Keratinocyte (primary cell): ENCODE results near the gene HIGD1C. TPM values are rescaled to one million over a fixed set of nuclear protein-coding genes. Genes with fewer than 3 reads are reported as not detected.

ENCODE experiments used
- DNase-seq: peaks from one replicate; pipeline ENCODE4 v3.0.0-alpha.2; 2011; ENCODE audit warnings: low read depth, missing footprints, low spot score
- FAIRE-seq: peaks from 2 replicates; lab custom pipeline; 2011; peaks lifted over from hg19 to GRCh38; lab: Jason Lieb, UNC
- H2AFZ ChIP-seq: 2 replicates; pipeline ENCODE4 v1.6.0; 2012; ENCODE audit warnings: low read length, control low read depth, inconsistent platforms; ENCODE audit not compliant: control insufficient read depth
- H3K27ac ChIP-seq: 2 replicates; pipeline ENCODE4 v1.5.1; 2011; ENCODE audit warnings: low read length; ENCODE audit not compliant: control insufficient read depth, insufficient read depth
- H3K27me3 ChIP-seq: 3 replicates; pipeline ENCODE4 v1.6.0; 2011; ENCODE audit warnings: low read length; ENCODE audit not compliant: control insufficient read depth, insufficient read depth; ENCODE audit errors: extremely low read depth
- H3K36me3 ChIP-seq, 2 experiments: 2 replicates in 1 of 2; 3 replicates in 1 of 2; pipeline ENCODE4 v1.5.1; 2011; ENCODE audit warnings: low read length in 2 of 2, mild to moderate bottlenecking in 1 of 2; ENCODE audit not compliant: control insufficient read depth in 2 of 2, insufficient read depth in 2 of 2; ENCODE audit errors: extremely low read depth in 1 of 2
- H3K4me1 ChIP-seq: 3 replicates; pipeline ENCODE4 v1.5.1; 2011; ENCODE audit warnings: low read length; ENCODE audit not compliant: control insufficient read depth, insufficient read depth; ENCODE audit errors: extremely low read depth
- H3K4me2 ChIP-seq: 3 replicates; pipeline ENCODE4 v1.6.0; 2011; ENCODE audit warnings: low read depth, low read length; ENCODE audit not compliant: control insufficient read depth, insufficient read depth; ENCODE audit errors: extremely low read depth
- H3K4me3 ChIP-seq, 3 experiments: fragments of 200-600 bp in 1 of 3; sonication (generic) in 1 of 3; 2 replicates in 2 of 3; 3 replicates in 1 of 3; pipeline ENCODE4 v1.5.1; 2011 to 2016; ENCODE audit warnings: low read length in 3 of 3, mild to moderate bottlenecking in 3 of 3, control low read depth in 2 of 3, inconsistent platforms in 1 of 3, low read depth in 1 of 3, mixed read lengths in 1 of 3, mixed run types in 1 of 3, moderate library complexity in 1 of 3; ENCODE audit not compliant: control insufficient read depth in 2 of 3, insufficient read depth in 2 of 3; ENCODE audit errors: extremely low read depth in 1 of 3
- H3K79me2 ChIP-seq: 2 replicates; pipeline ENCODE4 v1.6.0; 2012; ENCODE audit warnings: low read length; ENCODE audit not compliant: control insufficient read depth, insufficient read depth
- H3K9ac ChIP-seq: 3 replicates; pipeline ENCODE4 v1.6.0; 2011; ENCODE audit warnings: low read length; ENCODE audit not compliant: control insufficient read depth, insufficient read depth; ENCODE audit errors: extremely low read depth
- H3K9me1 ChIP-seq: 3 replicates; pipeline ENCODE4 v1.6.0; 2011; ENCODE audit warnings: low read length; ENCODE audit not compliant: control insufficient read depth, insufficient read depth; ENCODE audit errors: extremely low read depth
- H3K9me3 ChIP-seq: 2 replicates; pipeline ENCODE4 v1.5.1; 2012; ENCODE audit warnings: low read depth, low read length; ENCODE audit not compliant: control insufficient read depth
- H4K20me1 ChIP-seq: 3 replicates; pipeline ENCODE4 v1.6.0; 2011; ENCODE audit warnings: low read length; ENCODE audit not compliant: control insufficient read depth, insufficient read depth; ENCODE audit errors: extremely low read depth
- EZH2 ChIP-seq: IDR thresholded peaks from one replicate; pipeline ENCODE4 v1.6.1; 2012; ENCODE audit warnings: inconsistent platforms, mild to moderate bottlenecking, low read length, moderate library complexity
- dilution Hi-C: fragments of 300-500 bp; cut with MboI; formaldehyde crosslinking; loops from one replicate; pipeline ENCODE4 v1.7.0; 2020; ENCODE audit warnings: low sequenced_read_pairs; ENCODE audit not compliant: extremely low pct_ligation_motif_present
- polyA plus RNA-seq, 5 experiments: library from polyadenylated mRNA; depleted of rRNA in 3 of 5; stranded (reverse) in 3 of 5; stranded (forward) in 1 of 5; unstranded in 1 of 5; fragments of >200 nt; gene quantifications; 1 replicate in 1 of 5; 2 replicates in 3 of 5; 3 replicates in 1 of 5; pipeline versions ENCODE4 v1.2.1 to v1.2.3, GENCODE V29; 2011 to 2012; ENCODE audit warnings: missing spikeins in 2 of 5, low read depth in 1 of 5, low replicate concordance in 1 of 5
- TF ChIP-seq, protein P1 (sequence below), 3 experiments: IDR thresholded peaks in 1 of 3; conservative IDR thresholded peaks in 1 of 3; optimal IDR thresholded peaks in 1 of 3; 2 replicates in 2 of 3; 3 replicates in 1 of 3; pipeline versions ENCODE3 to v1.5.1; 2011; ENCODE audit warnings: low read length in 3 of 3, mild to moderate bottlenecking in 3 of 3, moderate library complexity in 2 of 3, control low read depth in 1 of 3, inconsistent platforms in 1 of 3; ENCODE audit not compliant: insufficient read depth in 2 of 3; ENCODE audit errors: extremely low read depth in 1 of 3

Gene HIGD1C
- polyA plus RNA-seq, 1 donor (not counting 4 experiments of a cell fraction or from before 2014, with no cell fraction given), result not detected

- H3K4me1 ChIP-seq, result no peaks in the 10 kb centered on the region
- no peaks in the 10 kb centered on the region for H4K20me1 ChIP-seq
- H3K27me3 ChIP-seq, result no peaks in the 10 kb centered on the region
- FAIRE-seq (no peak), DNase-seq (no peak)
- H3K9ac ChIP-seq, result no peak overlapping the region
- no peak overlapping the region for H2AFZ ChIP-seq
- no peak overlapping the region for H3K4me2 ChIP-seq
- TF ChIP-seq EZH2, result no peak
- TF ChIP-seq, protein P1, sequence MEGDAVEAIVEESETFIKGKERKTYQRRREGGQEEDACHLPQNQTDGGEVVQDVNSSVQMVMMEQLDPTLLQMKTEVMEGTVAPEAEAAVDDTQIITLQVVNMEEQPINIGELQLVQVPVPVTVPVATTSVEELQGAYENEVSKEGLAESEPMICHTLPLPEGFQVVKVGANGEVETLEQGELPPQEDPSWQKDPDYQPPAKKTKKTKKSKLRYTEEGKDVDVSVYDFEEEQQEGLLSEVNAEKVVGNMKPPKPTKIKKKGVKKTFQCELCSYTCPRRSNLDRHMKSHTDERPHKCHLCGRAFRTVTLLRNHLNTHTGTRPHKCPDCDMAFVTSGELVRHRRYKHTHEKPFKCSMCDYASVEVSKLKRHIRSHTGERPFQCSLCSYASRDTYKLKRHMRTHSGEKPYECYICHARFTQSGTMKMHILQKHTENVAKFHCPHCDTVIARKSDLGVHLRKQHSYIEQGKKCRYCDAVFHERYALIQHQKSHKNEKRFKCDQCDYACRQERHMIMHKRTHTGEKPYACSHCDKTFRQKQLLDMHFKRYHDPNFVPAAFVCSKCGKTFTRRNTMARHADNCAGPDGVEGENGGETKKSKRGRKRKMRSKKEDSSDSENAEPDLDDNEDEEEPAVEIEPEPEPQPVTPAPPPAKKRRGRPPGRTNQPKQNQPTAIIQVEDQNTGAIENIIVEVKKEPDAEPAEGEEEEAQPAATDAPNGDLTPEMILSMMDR (optimal IDR thresholded peaks at IDR 0.05 in 1 of 3, IDR thresholded peaks at IDR 0.05 in 1 of 3, conservative IDR thresholded peaks at IDR 0.05 in 1 of 3; ENCODE audit: extremely low read depth in 1 of 3, insufficient read depth in 2 of 3, low read length in 3 of 3), result no peak
- H3K36me3 ChIP-seq, result peaks cover 18 to 21% of the 10 kb centered on the region in 2 experiments
- H3K4me3 ChIP-seq, result no peak overlapping the region
- no peaks in the 10 kb centered on the region for H3K79me2 ChIP-seq
- no peaks in the 10 kb centered on the region for H3K9me3 ChIP-seq
- no peaks in the 10 kb centered on the region for H3K9me1 ChIP-seq
- dilution Hi-C loops, result no loop called here
- H3K27ac ChIP-seq, result no peak overlapping the region
Measured at GRCh38 chr12:50988871-50989270, 36.5 kb downstream of the HIGD1C start.

GRCh38 chr12:50990147-50990727 is 37.9 kb downstream of the HIGD1C start:
- no peaks in the 10 kb centered on the region for H3K9me3 ChIP-seq
- no peaks in the 10 kb centered on the region for H4K20me1 ChIP-seq
- no peak overlapping the region for H3K27ac ChIP-seq
- no peaks in the 10 kb centered on the region for H3K27me3 ChIP-seq
- FAIRE-seq (no peak), DNase-seq (no peak)
- TF ChIP-seq, protein P1 (optimal IDR thresholded peaks at IDR 0.05 in 1 of 3, IDR thresholded peaks at IDR 0.05 in 1 of 3, conservative IDR thresholded peaks at IDR 0.05 in 1 of 3; ENCODE audit: extremely low read depth in 1 of 3, insufficient read depth in 2 of 3, low read length in 3 of 3), result no peak
- TF ChIP-seq EZH2, result no peak
- H3K9me1 ChIP-seq, result no peaks in the 10 kb centered on the region
- no peak overlapping the region for H3K4me2 ChIP-seq
- H3K4me1 ChIP-seq, result peaks cover under 1% of the 10 kb centered on the region
- H3K4me3 ChIP-seq, result no peak overlapping the region
- H3K36me3 ChIP-seq, result peaks cover 23 to 26% of the 10 kb centered on the region in 2 experiments
- H3K79me2 ChIP-seq, result no peaks in the 10 kb centered on the region
- dilution Hi-C loops, result no loop called here
- H2AFZ ChIP-seq, result no peak overlapping the region
- no peak overlapping the region for H3K9ac ChIP-seq
